ENCODE data around the gene ZNF391.

Gene ZNF391

GRCh38 chr6:27370391-27370790 lies 18.2 kb upstream of the ZNF391 start:
- TF ChIP-seq POLR2AphosphoS5 (IDR thresholded peaks at IDR 0.05; ENCODE audit: low read depth, low read length) (no peak), REST (IDR thresholded peaks at IDR 0.05; ENCODE audit: insufficient read depth in 1 of 2, low read depth in 2 of 2, low read length in 2 of 2) (no peak), SIN3A (IDR thresholded peaks at IDR 0.05; ENCODE audit: borderline replicate concordance, insufficient read depth, low read length) (no peak), TAF1 (IDR thresholded peaks at IDR 0.05; ENCODE audit: borderline replicate concordance, insufficient read depth, low read length) (no peak), FOXP2 (optimal IDR thresholded peaks at IDR 0.05; ENCODE audit: borderline replicate concordance, extremely low read depth, extremely low read length, insufficient read depth) (no peak)

- no peak for TF ChIP-seq FOXP2 (optimal IDR thresholded peaks at IDR 0.05; ENCODE audit: borderline replicate concordance, extremely low read depth, extremely low read length, insufficient read depth)
- no peak for TF ChIP-seq SIN3A (IDR thresholded peaks at IDR 0.05; ENCODE audit: borderline replicate concordance, insufficient read depth, low read length)
- no peak for TF ChIP-seq REST (IDR thresholded peaks at IDR 0.05; ENCODE audit: insufficient read depth in 1 of 2, low read depth in 2 of 2, low read length in 2 of 2)
- no peak for TF ChIP-seq TAF1 (IDR thresholded peaks at IDR 0.05; ENCODE audit: borderline replicate concordance, insufficient read depth, low read length)
- TF ChIP-seq POLR2AphosphoS5 (IDR thresholded peaks at IDR 0.05; ENCODE audit: low read depth, low read length), result no peak
These were observed 13.5 kb upstream of the ZNF391 start for GRCh38 chr6:27374824-27375612.

GRCh38 chr6:27375613-27376079 lies 12.9 kb upstream of the ZNF391 start:
- TF ChIP-seq FOXP2 (optimal IDR thresholded peaks at IDR 0.05; ENCODE audit: borderline replicate concordance, extremely low read depth, extremely low read length, insufficient read depth), result no peak
- no peak for TF ChIP-seq POLR2AphosphoS5 (IDR thresholded peaks at IDR 0.05; ENCODE audit: low read depth, low read length)
- TF ChIP-seq REST (IDR thresholded peaks at IDR 0.05; ENCODE audit: insufficient read depth in 1 of 2, low read depth in 2 of 2, low read length in 2 of 2), result no peak
- TF ChIP-seq SIN3A (IDR thresholded peaks at IDR 0.05; ENCODE audit: borderline replicate concordance, insufficient read depth, low read length), result no peak
- TF ChIP-seq TAF1 (IDR thresholded peaks at IDR 0.05; ENCODE audit: borderline replicate concordance, insufficient read depth, low read length), result no peak

GRCh38 chr6:27383011-27383410 lies 5.5 kb upstream of the ZNF391 start:
- no peak for TF ChIP-seq REST (IDR thresholded peaks at IDR 0.05; ENCODE audit: insufficient read depth in 1 of 2, low read depth in 2 of 2, low read length in 2 of 2)
- no peak for TF ChIP-seq FOXP2 (optimal IDR thresholded peaks at IDR 0.05; ENCODE audit: borderline replicate concordance, extremely low read depth, extremely low read length, insufficient read depth)

Measured in PFSK-1 (cell line).